ENCODE data around the gene CTNNAL1. TPM values are rescaled to one million over a fixed set of nuclear protein-coding genes. Genes with fewer than 3 reads are reported as not detected.

Gene CTNNAL1
- total RNA-seq, 4 donors from 2014 or later, result 4.4 to 40.4 (median 6.2) TPM

- Histone ChIP-seq H3K4me3 (no peak overlapping the region), H3K27ac (no peak overlapping the region), H3K27me3 (no peaks in the 10 kb centered on the region), H3K4me1 (no peaks in the 10 kb centered on the region), H3K9me3 (no peaks in the 10 kb centered on the region), H3K36me3 (peaks cover 0 to 96% (median 5%) of the 10 kb centered on the region in 3 donors)
- DNase-seq, result no peak
- no peak for TF ChIP-seq POLR2A (IDR thresholded peaks at IDR 0.05)
- TF ChIP-seq, protein P1, sequence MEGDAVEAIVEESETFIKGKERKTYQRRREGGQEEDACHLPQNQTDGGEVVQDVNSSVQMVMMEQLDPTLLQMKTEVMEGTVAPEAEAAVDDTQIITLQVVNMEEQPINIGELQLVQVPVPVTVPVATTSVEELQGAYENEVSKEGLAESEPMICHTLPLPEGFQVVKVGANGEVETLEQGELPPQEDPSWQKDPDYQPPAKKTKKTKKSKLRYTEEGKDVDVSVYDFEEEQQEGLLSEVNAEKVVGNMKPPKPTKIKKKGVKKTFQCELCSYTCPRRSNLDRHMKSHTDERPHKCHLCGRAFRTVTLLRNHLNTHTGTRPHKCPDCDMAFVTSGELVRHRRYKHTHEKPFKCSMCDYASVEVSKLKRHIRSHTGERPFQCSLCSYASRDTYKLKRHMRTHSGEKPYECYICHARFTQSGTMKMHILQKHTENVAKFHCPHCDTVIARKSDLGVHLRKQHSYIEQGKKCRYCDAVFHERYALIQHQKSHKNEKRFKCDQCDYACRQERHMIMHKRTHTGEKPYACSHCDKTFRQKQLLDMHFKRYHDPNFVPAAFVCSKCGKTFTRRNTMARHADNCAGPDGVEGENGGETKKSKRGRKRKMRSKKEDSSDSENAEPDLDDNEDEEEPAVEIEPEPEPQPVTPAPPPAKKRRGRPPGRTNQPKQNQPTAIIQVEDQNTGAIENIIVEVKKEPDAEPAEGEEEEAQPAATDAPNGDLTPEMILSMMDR (IDR thresholded peaks at IDR 0.05), result no peak
These were observed 118.9 kb downstream of the CTNNAL1 start for GRCh38 chr9:108894225-108894997.

Small RNA genes within 50 kb of the gene (small RNA-seq; reads per million reads assigned to genes)
- gene MIR32 (0.18 to 0.76 reads per million in 2 donors), gene RF00019 (0 reads per million in 2 donors)

Other genes with a start within 250 kb of the CTNNAL1 start
- gene ACTL7B, start 157.5 kb downstream of the CTNNAL1 start, total RNA-seq, result not detected
- gene ACTL7A, start 151.2 kb downstream of the CTNNAL1 start, total RNA-seq, result not detected
- 10 to 100 TPM; 19.1 to 26.4 (median 22.9) TPM for gene ELP1, start 79.4 kb downstream of the CTNNAL1 start, total RNA-seq
- gene ABITRAM, start 79.1 kb downstream of the CTNNAL1 start, total RNA-seq, result 10 to 100 TPM in 3 of 4 donors, 1 to 10 TPM in 1; 3.3 to 15.6 (median 11.2) TPM
- 10 to 100 TPM; 14.0 to 78.8 (median 68.3) TPM for gene TMEM245, start 106.4 kb upstream of the CTNNAL1 start, total RNA-seq
- gene FRRS1L, start 153.8 kb upstream of the CTNNAL1 start, total RNA-seq, result 1 to 10 TPM in 2 of 4 donors, under 1 TPM in 2; 0.80 to 3.8 (median 1.9) TPM